Esophagus muscularis mucosa (tissue), 4 donors: ENCODE results near the gene IFNA8. TPM values are rescaled to one million over a fixed set of nuclear protein-coding genes. Genes with fewer than 3 reads are reported as not detected.

ENCODE experiments used
- DNase-seq: peaks from one replicate; pipeline ENCODE4 v3.0.0-alpha.2; 2017; ENCODE audit errors: extremely low spot score
- H3K27ac ChIP-seq, 4 donors: fragments of 200-600 bp; sonication (generic); replicated peaks in 1 of 4; 1 replicate in 3 of 4; 2 replicates in 1 of 4; pipeline ENCODE4 v1.5.1; 2016 to 2019; ENCODE audit warnings: mild to moderate bottlenecking in 1 of 4
- H3K27me3 ChIP-seq, 4 donors: fragments of 200-600 bp; sonication (generic); one replicate each; pipeline versions ENCODE4 v1.5.1 to v1.6.0; 2016 to 2019
- H3K36me3 ChIP-seq, 4 donors: fragments of 200-600 bp; sonication (generic); one replicate each; pipeline ENCODE4 v1.5.1; 2016 to 2019
- H3K4me1 ChIP-seq, 4 donors: fragments of 200-600 bp; sonication (generic); one replicate each; pipeline ENCODE4 v1.5.1; 2016 to 2019
- H3K4me3 ChIP-seq, 4 donors: fragments of 200-600 bp; sonication (generic); 1 replicate in 2 of 4; 2 replicates in 2 of 4; pipeline ENCODE4 v1.5.1; 2016 to 2019; ENCODE audit warnings: mild to moderate bottlenecking in 4 of 4, moderate library complexity in 1 of 4
- H3K9me3 ChIP-seq, 4 donors: fragments of 200-600 bp; sonication (generic); 1 replicate in 3 of 4; 2 replicates in 1 of 4; pipeline ENCODE4 v1.5.1; 2016 to 2019
- EP300 ChIP-seq: sonication (generic); formaldehyde crosslinking; IDR thresholded peaks from one replicate; pipeline ENCODE4 v1.6.1; 2017; ENCODE audit warnings: antibody characterized with exemption
- POLR2A ChIP-seq: fragments of 450-650 bp; IDR thresholded peaks from one replicate; pipeline ENCODE4 v1.6.1; 2017; ENCODE audit warnings: antibody characterized with exemption, moderate library complexity, mild to moderate bottlenecking, low read depth
- POLR2AphosphoS5 ChIP-seq, 2 donors: sonication (generic); formaldehyde crosslinking; IDR thresholded peaks; one replicate each; pipeline ENCODE4 v1.6.1; 2017; ENCODE audit warnings: antibody characterized with exemption in 2 of 2
- WGBS: methylation state at CpG from one replicate; pipeline ENCODE4 v1.1.5; 2018; 5-methylcytosine and 5-hydroxymethylcytosine counted together
- intact Hi-C: fragments of 100-400 bp; cut with DNase I; formaldehyde crosslinking; loops from one replicate; pipeline ENCODE4 v1.15.1; 2023
- total RNA-seq, 4 donors: library from RNA; depleted of rRNA; stranded (reverse); fragments of >200 nt; gene quantifications; one replicate each; pipeline versions ENCODE4 v1.1.0 to v1.2.1, GENCODE V29; 2016
- TF ChIP-seq, protein P1 (sequence below), 3 experiments: fragments of 200-600 bp in 2 of 3; fragments of 450-650 bp in 1 of 3; sonication (generic) in 2 of 3; IDR thresholded peaks; one replicate each; pipeline ENCODE4 v1.5.1; 2017 to 2019; ENCODE audit warnings: antibody characterized with exemption in 3 of 3, mild to moderate bottlenecking in 2 of 3, moderate library complexity in 1 of 3

IFNA8 gene
- total RNA-seq, 4 donors from 2014 or later, result not detected

DNA sequence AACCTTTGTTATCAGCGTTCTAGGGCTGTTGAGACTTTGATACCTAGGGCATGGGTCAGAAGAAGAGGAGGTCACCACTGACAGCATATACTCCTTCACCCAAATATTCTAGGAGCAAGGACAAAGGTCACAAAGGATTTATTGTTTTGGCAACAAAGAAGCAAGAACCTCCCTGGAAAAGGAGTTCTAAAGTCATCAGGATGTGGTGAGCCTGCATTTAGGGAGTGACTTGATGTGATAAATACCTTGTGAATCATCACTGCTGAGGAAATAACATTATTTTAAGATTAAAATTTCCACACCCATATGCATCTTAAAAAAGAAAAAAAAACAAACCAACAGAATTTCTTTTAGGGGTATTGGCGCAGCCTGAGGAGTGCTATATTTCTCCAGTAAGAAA is 45.2 kb downstream of the IFNA8 start:
- intact Hi-C loops, result loop anchor here (5.0 kb wide), 1 partner anchor 137 kb away; no protein-coding TSS in a partner anchor
- no peaks in the 10 kb centered on the region for H3K36me3 ChIP-seq
- 72% methylated on average over 2 of the region's 2 CpGs for WGBS
- no peaks in the 10 kb centered on the region for H3K27me3 ChIP-seq
- no peaks in the 10 kb centered on the region for H3K4me1 ChIP-seq
- no peak overlapping the region for H3K4me3 ChIP-seq
- no peak overlapping the region for H3K27ac ChIP-seq
- no peak for TF ChIP-seq EP300
- TF ChIP-seq POLR2AphosphoS5 (IDR thresholded peaks at IDR 0.05), result no peak
- no peak for TF ChIP-seq POLR2A
- TF ChIP-seq, protein P1, sequence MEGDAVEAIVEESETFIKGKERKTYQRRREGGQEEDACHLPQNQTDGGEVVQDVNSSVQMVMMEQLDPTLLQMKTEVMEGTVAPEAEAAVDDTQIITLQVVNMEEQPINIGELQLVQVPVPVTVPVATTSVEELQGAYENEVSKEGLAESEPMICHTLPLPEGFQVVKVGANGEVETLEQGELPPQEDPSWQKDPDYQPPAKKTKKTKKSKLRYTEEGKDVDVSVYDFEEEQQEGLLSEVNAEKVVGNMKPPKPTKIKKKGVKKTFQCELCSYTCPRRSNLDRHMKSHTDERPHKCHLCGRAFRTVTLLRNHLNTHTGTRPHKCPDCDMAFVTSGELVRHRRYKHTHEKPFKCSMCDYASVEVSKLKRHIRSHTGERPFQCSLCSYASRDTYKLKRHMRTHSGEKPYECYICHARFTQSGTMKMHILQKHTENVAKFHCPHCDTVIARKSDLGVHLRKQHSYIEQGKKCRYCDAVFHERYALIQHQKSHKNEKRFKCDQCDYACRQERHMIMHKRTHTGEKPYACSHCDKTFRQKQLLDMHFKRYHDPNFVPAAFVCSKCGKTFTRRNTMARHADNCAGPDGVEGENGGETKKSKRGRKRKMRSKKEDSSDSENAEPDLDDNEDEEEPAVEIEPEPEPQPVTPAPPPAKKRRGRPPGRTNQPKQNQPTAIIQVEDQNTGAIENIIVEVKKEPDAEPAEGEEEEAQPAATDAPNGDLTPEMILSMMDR (IDR thresholded peaks at IDR 0.05), result no peak
- DNase-seq, result no peak
- no peaks in the 10 kb centered on the region for H3K9me3 ChIP-seq

DNA sequence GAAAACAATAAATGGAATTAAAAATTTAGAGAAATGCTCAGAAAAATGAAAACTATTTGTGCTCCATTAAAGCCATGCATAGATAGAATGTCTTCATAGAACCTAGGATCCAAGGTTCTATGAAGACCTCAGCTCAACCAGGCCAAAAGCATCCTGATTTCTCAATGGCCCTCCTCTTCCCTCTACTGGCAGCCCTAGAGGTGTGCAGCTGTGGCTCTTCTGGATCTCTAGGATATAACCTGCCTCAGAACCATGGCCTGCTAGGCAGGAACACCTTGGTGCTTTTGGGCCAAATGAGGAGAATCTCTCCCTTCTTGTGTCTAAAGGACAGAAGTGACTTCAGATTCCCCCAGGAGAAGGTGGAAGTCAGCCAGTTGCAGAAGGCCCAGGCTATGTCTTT is 46.4 kb downstream of the IFNA8 start:
- DNase-seq, result no peak
- intact Hi-C loops, result no loop called here
- no peaks in the 10 kb centered on the region for H3K4me1 ChIP-seq

More for the DNA sequence above, 46.4 kb downstream of the IFNA8 start:
- Histone ChIP-seq H3K4me3 (no peak overlapping the region), H3K9me3 (no peaks in the 10 kb centered on the region), H3K27me3 (no peaks in the 10 kb centered on the region), H3K36me3 (no peaks in the 10 kb centered on the region), H3K27ac (no peak overlapping the region)
- TF ChIP-seq POLR2A, result no peak
- TF ChIP-seq, protein P1 (IDR thresholded peaks at IDR 0.05), result peak; percentile 25 to 52 (median 35)

Other genes with a start within 250 kb of the IFNA8 start
- not detected for gene IFNA21, start 242.5 kb upstream of the IFNA8 start, total RNA-seq
- not detected for gene IFNA4, start 221.5 kb upstream of the IFNA8 start, total RNA-seq
- not detected for gene IFNA7, start 206.9 kb upstream of the IFNA8 start, total RNA-seq
- gene IFNA10, start 202.0 kb upstream of the IFNA8 start, total RNA-seq, result not detected
- not detected for gene IFNA16, start 191.8 kb upstream of the IFNA8 start, total RNA-seq
- gene IFNA17, start 180.9 kb upstream of the IFNA8 start, total RNA-seq, result not detected
- not detected for gene IFNA14, start 169.1 kb upstream of the IFNA8 start, total RNA-seq
- not detected for gene IFNA5, start 103.8 kb upstream of the IFNA8 start, total RNA-seq
- 10 to 100 TPM; 19.2 to 22.8 (median 21.3) TPM for gene KLHL9, start 73.7 kb upstream of the IFNA8 start, total RNA-seq
- gene IFNA6, start 58.2 kb upstream of the IFNA8 start, total RNA-seq, result not detected
- gene IFNA13, start 41.1 kb upstream of the IFNA8 start, total RNA-seq, result not detected
- not detected for gene IFNA2, start 23.7 kb upstream of the IFNA8 start, total RNA-seq
- gene IFNA1, start 31.3 kb downstream of the IFNA8 start, total RNA-seq, result not detected
- not detected for gene IFNE, start 73.2 kb downstream of the IFNA8 start, total RNA-seq